SU-DHL-6 (cell line): ENCODE data around the gene SERPINH1.

Experiments used
- H2AFZ ChIP-seq: fragments of 200-600 bp; sonication (generic); 2 replicates; pipeline ENCODE4 v1.6.1; 2014; ENCODE audit warnings: low read depth, mild to moderate bottlenecking, moderate library complexity, mixed read lengths, antibody characterized with exemption, low read length; ENCODE audit not compliant: severe bottlenecking
- H3F3A ChIP-seq: fragments of 200-600 bp; shearing (Covaris generic); 2 replicates; pipeline ENCODE4 v1.6.0; 2016; ENCODE audit warnings: antibody characterized with exemption, mild to moderate bottlenecking; ENCODE audit not compliant: insufficient read depth
- H3K27ac ChIP-seq: fragments of 200-600 bp; sonication (generic); 2 replicates; pipeline ENCODE4 v1.5.1; 2016; ENCODE audit warnings: low read depth, mild to moderate bottlenecking, low read length, moderate library complexity, mixed read lengths
- H3K27me3 ChIP-seq: fragments of 200-600 bp; sonication (generic), shearing (Covaris generic); 2 replicates; pipeline ENCODE4 v1.6.0; 2014; ENCODE audit warnings: mild to moderate bottlenecking, low read length
- H3K36me3 ChIP-seq: fragments of 200-600 bp; sonication (generic); 2 replicates; pipeline ENCODE4 v1.6.1; 2014; ENCODE audit warnings: mild to moderate bottlenecking, low read length, mixed read lengths
- H3K4me2 ChIP-seq: fragments of 300-600, 200-600 bp; shearing (Covaris generic), sonication (generic); 2 replicates; pipeline ENCODE4 v1.6.0; 2014; ENCODE audit warnings: low read length, low read depth, mild to moderate bottlenecking; ENCODE audit not compliant: poor library complexity, severe bottlenecking
- H3K4me3 ChIP-seq: fragments of 200-600 bp; sonication (generic); 2 replicates; pipeline ENCODE4 v1.5.1; 2014; ENCODE audit warnings: antibody characterized with exemption, low read length, mild to moderate bottlenecking, mixed read lengths; ENCODE audit not compliant: insufficient read depth, poor library complexity, severe bottlenecking
- H3K79me2 ChIP-seq: fragments of 200-600 bp; sonication (generic); 2 replicates; pipeline ENCODE4 v1.6.1; 2014; ENCODE audit warnings: mild to moderate bottlenecking, low read length, moderate library complexity; ENCODE audit not compliant: insufficient read depth
- H3K9ac ChIP-seq: fragments of 200-600 bp; sonication (generic); 2 replicates; pipeline ENCODE4 v1.7.0; 2014; ENCODE audit warnings: mild to moderate bottlenecking, low read length
- H3K9me2 ChIP-seq: fragments of 200-600 bp; sonication (generic); replicated peaks from 2 replicates; pipeline ENCODE4 v1.6.1; 2014; ENCODE audit warnings: low read length; ENCODE audit not compliant: insufficient read depth
- H3K9me3 ChIP-seq: fragments of 200-600 bp; sonication (generic); 2 replicates; pipeline ENCODE4 v1.6.1; 2014; ENCODE audit warnings: low read length, mixed read lengths; ENCODE audit not compliant: insufficient read depth
- H4K20me1 ChIP-seq: fragments of 200-600 bp; sonication (generic); 2 replicates; pipeline ENCODE4 v1.6.1; 2014; ENCODE audit warnings: low read depth, mild to moderate bottlenecking, antibody characterized with exemption, low read length, moderate library complexity, mixed read lengths
- EZH2phosphoT487 ChIP-seq: fragments of 200-600 bp; sonication (generic), shearing (Covaris generic); conservative IDR thresholded peaks from 2 replicates; pipeline ENCODE4 v1.6.1; 2018; ENCODE audit warnings: mild to moderate bottlenecking, antibody characterized with exemption, low read length, moderate library complexity, mixed read lengths
- TF ChIP-seq, protein P1 (sequence below): fragments of 200-600 bp; sonication (generic); IDR thresholded peaks from one replicate; pipeline ENCODE4 v1.5.1; 2017; ENCODE audit warnings: antibody characterized with exemption, mild to moderate bottlenecking, low read length, moderate library complexity; ENCODE audit not compliant: insufficient read depth, poor library complexity, severe bottlenecking

The SERPINH1 gene

GRCh38 chr11:75527938-75528735 lies 33.9 kb upstream of the SERPINH1 start:
- no peak overlapping the region for H3K27ac ChIP-seq
- no peak overlapping the region for H2AFZ ChIP-seq
- no peaks in the 10 kb centered on the region for H3K79me2 ChIP-seq
- no peak overlapping the region for H3K9ac ChIP-seq
- no peaks in the 10 kb centered on the region for H3K36me3 ChIP-seq
- TF ChIP-seq EZH2phosphoT487 = no peak
- TF ChIP-seq, protein P1, sequence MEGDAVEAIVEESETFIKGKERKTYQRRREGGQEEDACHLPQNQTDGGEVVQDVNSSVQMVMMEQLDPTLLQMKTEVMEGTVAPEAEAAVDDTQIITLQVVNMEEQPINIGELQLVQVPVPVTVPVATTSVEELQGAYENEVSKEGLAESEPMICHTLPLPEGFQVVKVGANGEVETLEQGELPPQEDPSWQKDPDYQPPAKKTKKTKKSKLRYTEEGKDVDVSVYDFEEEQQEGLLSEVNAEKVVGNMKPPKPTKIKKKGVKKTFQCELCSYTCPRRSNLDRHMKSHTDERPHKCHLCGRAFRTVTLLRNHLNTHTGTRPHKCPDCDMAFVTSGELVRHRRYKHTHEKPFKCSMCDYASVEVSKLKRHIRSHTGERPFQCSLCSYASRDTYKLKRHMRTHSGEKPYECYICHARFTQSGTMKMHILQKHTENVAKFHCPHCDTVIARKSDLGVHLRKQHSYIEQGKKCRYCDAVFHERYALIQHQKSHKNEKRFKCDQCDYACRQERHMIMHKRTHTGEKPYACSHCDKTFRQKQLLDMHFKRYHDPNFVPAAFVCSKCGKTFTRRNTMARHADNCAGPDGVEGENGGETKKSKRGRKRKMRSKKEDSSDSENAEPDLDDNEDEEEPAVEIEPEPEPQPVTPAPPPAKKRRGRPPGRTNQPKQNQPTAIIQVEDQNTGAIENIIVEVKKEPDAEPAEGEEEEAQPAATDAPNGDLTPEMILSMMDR = no peak
- no peak overlapping the region for H3K4me2 ChIP-seq
- H3K9me3 ChIP-seq = no peaks in the 10 kb centered on the region
- H3K9me2 ChIP-seq = no peaks in the 10 kb centered on the region
- no peak overlapping the region for H3K4me3 ChIP-seq
- H4K20me1 ChIP-seq = no peaks in the 10 kb centered on the region
- H3K27me3 ChIP-seq = no peaks in the 10 kb centered on the region
- H3F3A ChIP-seq = no peaks in the 10 kb centered on the region

GRCh38 chr11:75530577-75530976 lies 31.5 kb upstream of the SERPINH1 start:
- H3K4me2 ChIP-seq = no peak overlapping the region

DNA sequence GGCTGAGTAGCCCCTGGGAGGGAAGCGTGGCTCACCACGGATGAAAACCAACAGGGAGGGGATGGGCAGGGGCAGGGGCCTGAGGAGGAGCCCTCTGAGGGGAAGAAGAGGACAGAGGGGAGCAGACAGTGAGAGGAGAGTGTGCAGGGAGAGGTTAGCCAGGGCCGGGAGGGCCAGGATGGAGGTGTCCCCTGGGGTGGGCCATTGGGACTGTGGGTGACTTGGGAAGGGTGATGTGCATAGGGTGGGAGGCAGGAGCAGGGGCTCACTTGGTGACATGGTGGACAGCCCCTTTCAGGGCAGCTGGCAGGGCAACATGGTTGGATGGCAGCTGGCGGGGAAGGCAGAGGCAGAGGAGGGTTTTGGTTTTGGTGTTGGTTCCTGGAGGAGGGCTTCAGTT lies 30.7 kb upstream of the SERPINH1 start:
- Histone ChIP-seq H3F3A (no peaks in the 10 kb centered on the region), H3K27ac (no peak overlapping the region)
- TF ChIP-seq, protein P1 = no peak
- no peak for TF ChIP-seq EZH2phosphoT487

More at GRCh38 chr11:75530577-75530976, 31.5 kb upstream of the SERPINH1 start:
- Histone ChIP-seq H3K9me3 (no peaks in the 10 kb centered on the region), H3K9ac (no peak overlapping the region), H3K79me2 (no peaks in the 10 kb centered on the region), H3F3A (no peaks in the 10 kb centered on the region), H3K36me3 (no peaks in the 10 kb centered on the region), H3K4me3 (no peak overlapping the region), H2AFZ (no peak overlapping the region), H4K20me1 (no peaks in the 10 kb centered on the region), H3K27ac (no peak overlapping the region), H3K27me3 (no peaks in the 10 kb centered on the region), H3K9me2 (no peaks in the 10 kb centered on the region)
- TF ChIP-seq, protein P1 = no peak
- no peak for TF ChIP-seq EZH2phosphoT487

More for the DNA sequence above, 30.7 kb upstream of the SERPINH1 start:
- H3K4me3 ChIP-seq = no peak overlapping the region
- H3K9ac ChIP-seq = no peak overlapping the region
- no peaks in the 10 kb centered on the region for H3K9me2 ChIP-seq
- no peaks in the 10 kb centered on the region for H3K9me3 ChIP-seq
- no peak overlapping the region for H2AFZ ChIP-seq
- H3K36me3 ChIP-seq = no peaks in the 10 kb centered on the region
- no peak overlapping the region for H3K4me2 ChIP-seq
- H4K20me1 ChIP-seq = no peaks in the 10 kb centered on the region
- H3K79me2 ChIP-seq = no peaks in the 10 kb centered on the region
- H3K27me3 ChIP-seq = no peaks in the 10 kb centered on the region
